HG03354 (cell line): ENCODE data around the gene GABBR2.

Experiments used
- ATAC-seq: cut with Tn5 transposase; IDR thresholded peaks from one replicate; pipeline ENCODE4 v1.9.1; 2021; ENCODE audit warnings: mild to moderate bottlenecking; ENCODE audit not compliant: unreplicated experiment, poor library complexity, severe bottlenecking

GABBR2 gene

GRCh38 chr9:98396656-98397055 lies 312.1 kb downstream of the GABBR2 start:
- ATAC-seq: no peak

DNA sequence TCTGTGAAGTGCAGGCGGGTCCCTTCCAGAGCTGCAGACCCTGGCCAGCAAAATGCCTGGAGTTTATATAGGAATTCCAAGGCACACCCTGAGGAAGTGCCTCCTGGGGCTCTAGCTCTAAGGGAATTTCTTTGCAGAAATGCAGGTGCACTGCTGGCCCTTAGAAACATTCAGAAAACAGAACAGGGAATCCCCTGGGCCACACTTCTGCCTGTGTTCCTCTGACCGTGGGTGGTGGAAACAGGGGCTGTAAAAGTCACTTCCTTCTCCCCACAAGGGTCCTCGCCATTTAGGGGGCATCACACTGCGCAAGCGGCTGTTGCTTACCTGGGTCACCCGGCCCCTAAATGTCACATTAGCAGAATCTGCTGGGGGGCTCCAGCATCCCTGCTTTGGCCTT lies 312.5 kb downstream of the GABBR2 start:
- no peak for ATAC-seq

DNA sequence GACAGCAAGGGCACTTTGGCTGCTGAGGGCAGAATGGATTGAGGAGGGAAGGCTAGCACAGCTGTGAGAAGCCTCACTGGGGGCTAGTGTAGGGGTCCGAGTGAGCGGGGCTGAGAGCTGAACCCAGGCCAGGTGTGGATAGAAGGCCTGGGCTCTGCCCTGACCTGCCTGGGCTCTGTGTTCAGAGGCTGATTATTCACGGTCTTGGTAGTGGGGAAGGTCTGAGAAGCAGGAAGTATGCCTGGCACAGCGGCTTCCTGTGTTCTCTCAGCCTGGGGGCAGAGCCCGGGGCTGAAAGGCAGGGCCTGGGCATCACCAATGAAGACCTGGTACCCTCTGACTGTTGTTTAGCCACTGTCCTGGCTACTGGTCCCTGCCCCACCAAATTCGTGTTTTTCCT lies 316.9 kb downstream of the GABBR2 start:
- ATAC-seq: no peak

GRCh38 chr9:98391406-98391805 lies 317.3 kb downstream of the GABBR2 start:
- ATAC-seq: no peak

DNA sequence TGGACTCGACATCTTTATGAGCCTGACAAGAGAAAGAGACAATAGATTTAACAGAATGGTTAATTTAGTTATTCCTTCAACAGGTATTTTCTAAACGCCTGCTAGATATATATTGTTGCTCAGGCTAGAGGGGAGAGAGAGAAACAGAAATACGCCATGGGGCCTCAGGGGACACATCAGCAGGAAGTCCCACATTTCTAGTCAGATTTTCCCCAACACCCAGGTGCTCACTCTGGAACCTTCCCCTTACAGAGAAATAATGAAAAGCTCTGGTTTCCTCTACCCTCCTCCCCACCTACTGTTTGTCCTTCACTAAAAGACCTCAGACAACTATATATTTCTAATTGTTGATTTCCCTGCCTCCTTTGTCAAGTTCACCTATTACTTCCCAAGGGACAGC lies 323.0 kb downstream of the GABBR2 start:
- no peak for ATAC-seq

DNA sequence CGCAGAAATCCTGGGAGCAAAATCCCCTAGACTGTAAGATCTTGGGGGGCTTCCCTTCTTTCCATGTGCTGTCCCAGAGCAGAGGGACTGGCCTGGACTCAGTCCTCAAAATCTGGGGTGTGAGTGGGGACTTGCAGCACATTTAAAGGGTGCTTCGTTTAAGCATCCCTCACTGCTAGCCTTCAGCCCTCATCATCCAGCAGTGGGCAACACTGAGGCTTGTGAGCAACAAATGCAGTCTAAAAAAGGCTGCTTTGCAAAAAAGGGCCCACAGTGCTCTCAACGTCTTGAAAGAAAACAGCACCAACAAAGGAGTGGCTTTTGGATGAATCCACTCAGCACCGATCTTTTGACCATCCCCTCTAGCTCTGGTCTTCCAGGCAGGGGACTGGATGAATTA lies 325.0 kb downstream of the GABBR2 start:
- ATAC-seq: no peak

GRCh38 chr9:98381311-98382103 lies 327.2 kb downstream of the GABBR2 start:
- peak; percentile 78 for ATAC-seq

- ATAC-seq: no peak
Observed at GRCh38 chr9:98380065-98380681, 328.6 kb downstream of the GABBR2 start.

GRCh38 chr9:98379572-98379971 lies 329.2 kb downstream of the GABBR2 start:
- ATAC-seq: no peak

DNA sequence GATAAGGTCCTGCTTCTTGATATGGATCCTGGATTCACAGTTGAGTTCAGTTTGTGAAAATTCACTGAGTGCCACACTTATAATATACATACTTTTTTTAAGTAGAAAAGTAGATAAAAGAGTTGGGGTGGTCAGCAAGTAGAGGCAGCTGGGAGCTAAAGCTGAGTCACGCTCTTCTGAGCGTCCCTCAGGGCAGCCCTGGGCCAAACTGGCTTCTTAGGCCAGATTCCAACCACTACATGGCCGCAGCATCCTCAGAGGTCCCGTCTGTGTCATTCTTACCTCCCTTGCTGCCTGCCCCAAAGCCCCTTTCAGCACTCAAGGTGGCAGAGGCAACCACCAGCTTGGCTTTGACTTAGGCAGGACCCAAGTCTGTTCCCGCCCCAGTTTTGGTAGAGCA lies 329.9 kb downstream of the GABBR2 start:
- ATAC-seq: no peak

GRCh38 chr9:98378206-98378780 lies 330.4 kb downstream of the GABBR2 start:
- ATAC-seq: no peak

DNA sequence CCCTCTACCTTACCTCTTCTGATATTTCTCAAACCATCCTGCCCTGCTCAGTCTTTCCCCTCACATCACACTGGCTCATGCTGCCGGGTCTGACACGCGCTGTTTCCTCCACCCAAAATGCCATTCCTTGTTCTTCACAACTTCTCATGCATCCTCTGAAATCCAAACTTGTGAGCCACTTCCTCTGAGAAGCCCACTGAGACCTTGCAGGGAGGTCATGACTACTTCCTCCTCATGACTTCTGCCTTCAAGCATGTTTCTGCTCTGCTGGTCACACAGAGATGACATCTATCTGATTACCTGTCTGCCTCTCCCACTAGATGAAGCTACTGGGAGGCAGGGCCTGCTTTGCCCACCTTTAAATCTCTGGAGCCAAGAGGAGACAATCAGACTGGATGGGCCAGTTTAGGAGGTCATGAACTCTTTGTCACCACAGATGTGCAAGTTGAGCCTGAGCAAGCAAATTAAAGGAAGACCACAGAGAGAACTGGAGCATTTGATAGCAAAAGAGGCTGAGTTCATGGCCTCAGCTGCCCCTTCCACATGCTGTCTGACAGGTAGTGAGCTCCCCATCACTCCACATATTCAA lies 333.5 kb downstream of the GABBR2 start:
- ATAC-seq: peak; percentile 66

GRCh38 chr9:98374385-98375051 lies 334.2 kb downstream of the GABBR2 start:
- peak; percentile 53 for ATAC-seq

GRCh38 chr9:98373609-98374008 lies 335.1 kb downstream of the GABBR2 start:
- no peak for ATAC-seq

- no peak for ATAC-seq
Observed at GRCh38 chr9:98372077-98372836, 336.5 kb downstream of the GABBR2 start.

DNA sequence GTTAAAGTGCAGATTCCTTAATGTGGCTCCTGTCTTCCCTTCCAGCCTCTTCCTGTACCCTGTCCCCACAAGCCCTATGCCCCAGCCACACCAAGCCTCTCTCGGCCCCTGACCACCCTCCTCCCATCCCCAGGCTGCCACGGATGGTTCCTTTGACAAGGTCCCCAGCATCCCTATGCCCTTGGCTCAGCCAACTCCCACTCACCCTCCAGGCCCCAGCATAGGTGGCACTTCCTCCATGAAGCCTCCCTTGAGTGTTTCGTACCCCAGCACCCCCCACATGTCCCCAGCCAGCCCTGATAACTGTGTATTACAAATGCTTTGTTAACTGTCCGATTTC lies 337.8 kb downstream of the GABBR2 start:
- no peak for ATAC-seq

DNA sequence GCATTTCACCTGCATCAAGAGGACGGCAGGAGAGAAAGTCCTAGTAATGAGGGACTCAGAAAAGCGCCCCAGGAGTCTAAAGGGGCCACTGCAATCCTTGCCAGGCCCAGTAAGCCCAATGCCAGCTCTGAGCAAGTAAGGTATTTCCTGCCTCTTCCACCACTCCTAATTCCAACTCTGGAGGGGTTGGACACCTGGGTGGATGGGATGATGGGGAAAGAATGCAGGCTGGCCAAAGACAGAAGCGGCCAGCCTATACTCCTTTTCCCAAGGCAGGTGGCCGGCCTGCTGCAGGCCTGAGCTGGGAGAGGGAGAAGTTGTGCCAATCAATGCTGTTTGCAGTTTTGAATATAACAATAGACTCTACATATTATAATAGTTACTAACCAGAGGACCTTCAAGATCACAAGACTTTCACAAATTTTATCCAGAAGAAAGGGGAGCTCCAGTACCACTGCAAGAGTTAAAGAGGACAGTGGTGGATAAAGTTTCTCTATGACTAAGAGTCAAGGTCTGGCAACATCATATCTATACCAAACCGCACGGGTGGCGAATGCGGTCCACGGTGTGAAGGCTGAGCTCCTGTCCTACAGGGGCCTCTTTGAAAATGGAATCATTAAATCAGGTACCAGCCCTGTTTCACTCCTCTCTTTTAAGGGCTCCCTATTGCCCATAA lies 338.3 kb downstream of the GABBR2 start:
- ATAC-seq: no peak

DNA sequence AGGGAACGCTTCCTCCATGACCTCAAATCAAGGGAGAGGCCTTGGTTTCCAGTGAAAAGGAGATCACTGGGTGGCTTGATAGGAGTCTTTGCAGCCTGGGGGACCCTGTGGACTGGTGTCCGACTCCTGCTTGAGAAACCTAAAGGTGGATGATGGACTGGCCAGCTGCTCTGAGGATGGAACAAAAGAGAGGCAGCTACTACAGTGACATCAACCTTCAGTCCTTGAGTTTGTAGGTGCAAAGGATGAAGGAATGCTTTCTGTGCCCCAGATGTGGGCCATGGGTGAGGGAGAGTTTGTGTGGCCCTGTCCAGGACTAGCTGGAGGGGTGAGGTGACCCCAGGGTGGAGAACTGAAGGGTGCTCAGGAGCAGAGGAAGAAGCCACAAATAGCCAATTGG lies 338.8 kb downstream of the GABBR2 start:
- no peak for ATAC-seq

- no peak for ATAC-seq
Observed at GRCh38 chr9:98369471-98369870, 339.3 kb downstream of the GABBR2 start.
